Common myeloid progenitor, CD34-positive (primary cell): ENCODE data around the gene LIFR.
"Not testable (repeated sequence)": the region's sequence is repeated elsewhere in the genome, so short reads cannot be mapped to it uniquely, and the experiment has no call there.

Source experiments
- CTCF ChIA-PET: fragments of 350-600 bp; sonication (Branson Sonifier 250); formaldehyde crosslinking; loops from one replicate; lab custom pipeline; 2021; ENCODE audit warnings: antibody characterized with exemption; lab: Charles Lee
- POLR2A ChIA-PET: fragments of 350-600 bp; sonication (Branson Sonifier 250); formaldehyde crosslinking; loops from one replicate; lab custom pipeline; 2021; ENCODE audit warnings: antibody characterized with exemption; lab: Charles Lee
- DNase-seq, 3 donors: peaks; one replicate each; pipeline versions ENCODE4 v3.0.0 to v3.0.0-alpha.2; 2013
- H3K27ac ChIP-seq, 2 experiments: 1 replicate in 1 of 2; 2 replicates in 1 of 2; pipeline ENCODE4 v1.7.0; 2013; ENCODE audit warnings: inconsistent platforms in 2 of 2, low read length in 2 of 2, mild to moderate bottlenecking in 2 of 2, low read depth in 1 of 2, moderate library complexity in 1 of 2; ENCODE audit not compliant: severe bottlenecking in 2 of 2, insufficient read depth in 1 of 2, poor library complexity in 1 of 2
- H3K27me3 ChIP-seq, 5 experiments: replicated peaks in 2 of 5; 1 replicate in 3 of 5; 2 replicates in 2 of 5; pipeline versions ENCODE4 v1.6.1 to v1.7.0; 2013; ENCODE audit warnings: low read length in 4 of 5, mild to moderate bottlenecking in 2 of 5, moderate library complexity in 2 of 5, inconsistent platforms in 1 of 5; ENCODE audit not compliant: insufficient read depth in 5 of 5, control insufficient read depth in 4 of 5
- H3K36me3 ChIP-seq, 4 experiments: 1 replicate in 2 of 4; 2 replicates in 2 of 4; pipeline versions ENCODE4 v1.6.1 to v1.7.0; 2013; ENCODE audit warnings: low read length in 3 of 4, control low read depth in 1 of 4, mild to moderate bottlenecking in 1 of 4; ENCODE audit not compliant: control insufficient read depth in 4 of 4, insufficient read depth in 4 of 4
- H3K4me1 ChIP-seq, 4 experiments: 1 replicate in 3 of 4; 2 replicates in 1 of 4; pipeline versions ENCODE4 v1.6.1 to v1.7.1; 2013; ENCODE audit warnings: low read length in 3 of 4, mild to moderate bottlenecking in 3 of 4, control low read depth in 1 of 4, inconsistent platforms in 1 of 4, moderate library complexity in 1 of 4; ENCODE audit not compliant: control insufficient read depth in 4 of 4, insufficient read depth in 4 of 4; ENCODE audit errors: control extremely low read depth in 1 of 4
- H3K4me3 ChIP-seq, 7 experiments: 1 replicate in 4 of 7; 2 replicates in 3 of 7; pipeline versions ENCODE4 v1.5.1 to v1.7.0; 2013; ENCODE audit warnings: mild to moderate bottlenecking in 7 of 7, low read length in 6 of 7, moderate library complexity in 6 of 7, inconsistent platforms in 2 of 7, low read depth in 2 of 7, control low read depth in 1 of 7; ENCODE audit not compliant: insufficient read depth in 4 of 7, control insufficient read depth in 1 of 7; ENCODE audit errors: extremely low read depth in 1 of 7
- H3K9me3 ChIP-seq, 5 experiments: 1 replicate in 4 of 5; 2 replicates in 1 of 5; pipeline versions ENCODE4 v1.6.1 to v1.7.1; 2013; ENCODE audit warnings: low read length in 4 of 5, mild to moderate bottlenecking in 2 of 5, inconsistent platforms in 1 of 5, low read depth in 1 of 5, moderate library complexity in 1 of 5; ENCODE audit not compliant: control insufficient read depth in 4 of 5, insufficient read depth in 2 of 5; ENCODE audit errors: control extremely low read depth in 1 of 5
- WGBS: methylation state at CpG from one replicate; pipeline ENCODE4 v1.1.5; 2013; ENCODE audit not compliant: insufficient coverage; 5-methylcytosine and 5-hydroxymethylcytosine counted together

LIFR gene

DNA sequence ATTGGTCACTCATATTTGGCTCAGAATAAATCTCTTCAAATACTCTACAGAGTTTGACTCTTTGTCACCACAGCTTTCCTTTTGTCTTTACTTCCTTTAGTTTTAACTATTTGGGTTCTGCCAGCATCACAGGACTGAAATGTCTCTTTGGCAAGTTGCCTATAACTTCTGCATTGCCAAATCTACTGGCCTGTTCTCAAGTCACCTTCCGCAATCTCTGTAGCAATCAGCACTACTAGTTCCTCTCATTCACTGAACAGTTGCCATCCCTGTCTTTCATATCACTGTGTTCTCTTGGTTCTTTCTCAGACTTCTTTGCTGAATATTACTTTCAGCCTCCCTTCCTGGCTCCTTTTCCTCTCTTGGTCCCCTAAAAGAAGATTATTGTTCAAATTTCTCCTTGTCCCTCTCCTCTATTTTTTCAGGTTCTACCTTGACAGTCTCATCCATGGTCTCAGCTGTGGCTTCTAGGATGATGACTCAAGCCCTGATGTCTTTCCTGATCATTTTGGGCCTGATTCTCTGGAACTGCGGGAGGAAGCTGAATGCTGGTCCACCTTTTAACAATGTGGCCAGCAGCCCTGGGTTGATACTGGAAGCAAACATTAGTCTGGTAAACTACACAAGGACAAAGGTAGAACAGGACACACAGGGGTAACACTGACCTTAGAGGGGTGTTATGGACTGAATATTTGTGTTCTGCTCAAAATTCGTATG is 44.0 kb upstream of the LIFR start:
- no peak for DNase-seq
- POLR2A ChIA-PET: no interaction called here
- H3K4me3 ChIP-seq: no peak overlapping the region
- peaks cover 0 to 13% (median 0%) of the 10 kb centered on the region in 5 experiments for H3K27me3 ChIP-seq
- CTCF ChIA-PET: no interaction called here
- no peaks in the 10 kb centered on the region for H3K9me3 ChIP-seq
- no peak overlapping the region for H3K27ac ChIP-seq
- 97% methylated on average over 3 of the region's 3 CpGs for WGBS
- no peaks in the 10 kb centered on the region for H3K36me3 ChIP-seq
- H3K4me1 ChIP-seq: no peaks in the 10 kb centered on the region

DNA sequence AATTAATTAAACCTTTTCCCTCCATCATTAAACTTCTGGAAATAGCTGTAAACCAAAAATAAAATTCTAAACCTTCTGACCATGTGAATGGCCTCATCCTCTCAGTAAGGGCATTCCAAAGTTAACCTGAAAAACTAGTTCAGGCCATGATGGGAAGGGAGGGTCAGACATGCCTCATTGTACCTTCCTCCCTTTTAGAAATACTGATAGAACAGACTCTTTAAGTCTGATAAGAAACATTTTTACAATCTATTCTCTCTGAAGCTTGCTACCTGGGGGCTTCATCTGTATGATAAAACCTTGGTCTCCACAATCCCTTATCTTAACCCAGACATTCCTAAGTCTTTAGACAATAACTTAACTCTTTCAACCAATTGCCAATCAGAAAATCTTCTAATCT is 43.3 kb upstream of the LIFR start:
- H3K4me3 ChIP-seq, DNase-seq, H3K9me3 ChIP-seq, CTCF ChIA-PET, H3K4me1 ChIP-seq, H3K27ac ChIP-seq, H3K36me3 ChIP-seq: not testable (repeated sequence)
- peaks cover 0 to 16% (median 0%) of the 10 kb centered on the region in 5 experiments for H3K27me3 ChIP-seq
- POLR2A ChIA-PET: interaction anchor here (1.6 kb wide), 1 partner anchor 10 kb away, joined by 3 read pairs; no protein-coding TSS in a partner anchor

DNA sequence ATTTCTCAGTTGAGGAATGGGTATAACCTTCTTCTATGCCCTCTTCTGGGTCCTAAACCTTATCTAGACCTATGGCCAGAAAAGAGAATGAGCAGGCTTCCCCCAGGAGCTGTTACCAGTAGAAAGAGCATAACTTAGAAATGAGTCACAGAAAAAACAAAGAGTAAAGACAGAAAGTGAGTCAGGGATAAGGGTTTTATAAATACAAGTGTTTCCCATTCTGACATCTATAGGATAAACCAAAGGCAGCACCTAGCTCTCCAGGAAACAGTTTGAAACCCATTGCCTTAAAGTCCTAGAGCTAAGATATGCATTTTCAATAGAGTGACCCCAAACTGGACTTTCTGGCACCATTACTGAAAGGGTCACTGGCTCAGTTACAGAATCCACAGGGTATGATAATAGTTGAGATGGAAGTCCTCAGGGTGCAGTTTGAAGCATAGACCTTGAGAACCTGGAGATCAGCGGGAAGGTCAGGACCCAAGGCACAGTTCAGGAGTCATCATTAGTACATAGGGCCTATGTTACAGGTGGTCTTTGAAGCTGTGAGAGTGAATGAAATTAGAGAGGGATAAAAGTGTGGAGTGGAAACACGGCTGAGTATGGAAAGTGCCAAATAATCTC is 42.7 kb upstream of the LIFR start:
- POLR2A ChIA-PET: interaction anchor here (1.6 kb wide), 1 partner anchor 9 kb away, joined by 3 read pairs; no protein-coding TSS in a partner anchor
- Histone ChIP-seq H3K27ac (no peak overlapping the region), H3K27me3 (peaks cover 0 to 18% (median 0%) of the 10 kb centered on the region in 5 experiments), H3K36me3 (no peaks in the 10 kb centered on the region), H3K9me3 (no peaks in the 10 kb centered on the region), H3K4me3 (no peak overlapping the region), H3K4me1 (no peaks in the 10 kb centered on the region)
- CTCF ChIA-PET: no interaction called here
- 100% methylated on average over 1 of the region's 2 CpGs for WGBS
- no peak for DNase-seq

DNA sequence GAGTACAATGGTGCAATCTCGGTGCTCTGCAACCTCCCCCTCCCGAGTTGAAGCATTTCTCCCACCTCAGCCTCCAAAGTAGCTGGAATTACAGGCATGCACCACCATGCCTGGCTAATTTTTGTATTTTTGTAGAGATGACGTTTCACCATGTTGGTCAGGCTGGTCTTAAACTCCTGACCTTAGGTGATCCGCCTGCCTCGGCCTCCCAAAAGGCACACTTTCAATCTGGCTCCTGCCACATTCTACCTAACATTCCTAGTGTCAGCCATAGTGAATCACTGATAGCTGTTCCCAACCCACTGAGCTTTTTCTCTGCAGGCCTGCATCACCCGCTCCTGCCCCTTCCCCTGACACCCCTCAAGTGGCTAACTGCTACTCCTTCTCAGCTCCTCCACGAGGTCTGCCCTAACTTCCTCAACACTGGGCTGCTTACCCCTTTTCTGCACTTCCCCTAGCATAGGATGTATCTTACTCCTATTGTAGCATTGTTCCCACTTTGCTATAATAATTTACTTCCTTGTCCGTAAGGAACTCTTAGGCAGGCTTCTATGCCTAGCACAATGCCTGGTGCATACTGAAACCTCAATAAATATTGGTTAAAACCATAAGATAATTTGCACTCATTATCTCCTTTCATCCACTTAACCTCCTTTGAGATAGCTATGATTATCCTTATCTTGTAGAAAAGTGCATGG is 42.0 kb upstream of the LIFR start:
- ChIA-PET POLR2A (interaction anchor here (1.6 kb wide), 1 partner anchor 9 kb away, joined by 3 read pairs; no protein-coding TSS in a partner anchor), CTCF (no interaction called here)
- no peak for DNase-seq
- no peak overlapping the region for H3K4me3 ChIP-seq
- WGBS: 77% methylated on average over 7 of the region's 8 CpGs
- H3K27ac ChIP-seq: no peak overlapping the region
- H3K36me3 ChIP-seq: no peaks in the 10 kb centered on the region
- peaks cover 0 to 21% (median under 1%) of the 10 kb centered on the region in 5 experiments for H3K27me3 ChIP-seq
- H3K9me3 ChIP-seq: no peaks in the 10 kb centered on the region
- no peaks in the 10 kb centered on the region for H3K4me1 ChIP-seq

DNA sequence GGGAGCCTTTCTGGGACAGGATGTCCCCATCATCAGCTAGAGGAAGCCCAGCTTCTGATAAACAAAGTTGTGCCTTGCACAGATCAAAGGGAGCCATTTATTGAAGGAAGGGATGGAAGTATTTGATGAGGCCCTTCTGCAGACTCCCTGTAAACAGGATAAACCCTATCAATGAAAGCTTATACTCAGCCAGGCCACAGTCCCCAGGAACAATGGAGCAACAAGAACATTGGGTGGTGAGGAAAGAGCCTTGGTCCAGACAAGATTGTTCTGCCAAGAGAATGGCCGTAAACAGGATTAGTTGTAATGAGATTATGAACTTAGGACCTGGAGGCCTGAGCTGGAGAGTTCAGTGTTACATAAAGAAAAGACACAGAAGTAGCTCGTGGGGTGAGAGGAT is 40.5 kb upstream of the LIFR start:
- Histone ChIP-seq H3K4me3 (no peak overlapping the region), H3K27me3 (peaks cover 0 to 26% (median 3%) of the 10 kb centered on the region in 5 experiments), H3K4me1 (no peaks in the 10 kb centered on the region), H3K9me3 (no peaks in the 10 kb centered on the region), H3K36me3 (no peaks in the 10 kb centered on the region), H3K27ac (no peak overlapping the region)
- no peak for DNase-seq
- POLR2A ChIA-PET: no interaction called here
- WGBS: 93% methylated on average over 2 of the region's 2 CpGs
- CTCF ChIA-PET: no interaction called here

DNA sequence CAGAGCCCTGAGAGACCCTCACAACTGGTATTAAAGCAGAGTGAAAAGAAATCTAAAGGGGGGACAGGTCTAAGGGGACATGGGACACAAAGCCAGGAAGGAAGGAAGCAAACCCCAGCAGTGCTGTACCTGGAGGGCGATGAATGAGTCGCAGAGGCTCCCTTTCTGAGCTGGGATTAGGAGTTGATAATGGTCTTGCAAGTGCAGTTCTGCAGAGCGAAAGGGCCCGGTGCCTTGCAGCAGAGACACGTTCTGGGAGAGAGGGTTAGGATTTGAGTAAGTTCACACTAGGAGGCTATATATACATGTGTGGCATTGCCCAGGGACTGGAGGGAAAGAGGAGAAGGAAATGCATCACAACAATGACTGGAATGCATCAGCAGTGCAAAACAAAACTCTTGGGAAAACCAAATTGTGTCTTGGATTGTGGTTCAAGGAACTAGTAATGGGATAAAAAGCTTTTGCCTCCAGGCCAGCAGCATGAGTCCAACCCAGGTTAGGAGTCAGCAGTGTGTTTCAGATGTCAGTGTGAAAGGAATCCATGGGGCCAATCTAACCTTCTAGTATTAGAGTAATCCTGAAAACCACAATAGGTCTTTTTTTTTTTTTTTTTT is 38.8 kb upstream of the LIFR start:
- Histone ChIP-seq H3K4me1 (no peaks in the 10 kb centered on the region), H3K4me3 (no peak overlapping the region), H3K9me3 (no peaks in the 10 kb centered on the region), H3K27ac (no peak overlapping the region), H3K36me3 (no peaks in the 10 kb centered on the region), H3K27me3 (peaks cover 0 to 36% (median 3%) of the 10 kb centered on the region in 5 experiments)
- DNase-seq: no peak
- POLR2A ChIA-PET: no interaction called here
- CTCF ChIA-PET: no interaction called here
- 52% methylated on average over 5 of the region's 5 CpGs for WGBS
